Naive B cell (primary cell): ENCODE measurements around the gene HNRNPUL1. TPM values are rescaled to one million over a fixed set of nuclear protein-coding genes. Genes with fewer than 3 reads are reported as not detected.

Source experiments
- ATAC-seq, 2 donors: fragments of 150-1000 bp; cut with Tn5 transposase; 2 replicates each; pipeline ENCODE4 v1.10.0; 2021; ENCODE audit warnings: low read depth in 2 of 2, mild to moderate bottlenecking in 2 of 2, moderate library complexity in 2 of 2
- DNase-seq: peaks from one replicate; pipeline ENCODE4 v3.0.0; 2022
- H3K27ac Mint-ChIP-seq, 6 donors: one replicate each; pipeline ENCODE4 v1.8.0; 2020 to 2022; ENCODE audit warnings: mild to moderate bottlenecking in 6 of 6, mixed read lengths in 6 of 6, moderate library complexity in 5 of 6, inconsistent platforms in 2 of 6
- H3K27me3 Mint-ChIP-seq, 3 donors: one replicate each; pipeline ENCODE4 v1.8.0; 2021 to 2022; ENCODE audit warnings: mixed read lengths in 3 of 3, mild to moderate bottlenecking in 1 of 3
- H3K36me3 Mint-ChIP-seq, 2 donors: one replicate each; pipeline ENCODE4 v1.8.0; 2020 to 2022; ENCODE audit warnings: mixed read lengths in 2 of 2, inconsistent platforms in 1 of 2, mild to moderate bottlenecking in 1 of 2
- H3K4me1 Mint-ChIP-seq, 3 donors: one replicate each; pipeline ENCODE4 v1.8.0; 2020 to 2022; ENCODE audit warnings: mixed read lengths in 3 of 3, inconsistent platforms in 1 of 3, mild to moderate bottlenecking in 1 of 3, moderate library complexity in 1 of 3
- H3K4me3 Mint-ChIP-seq, 8 donors: one replicate each; pipeline ENCODE4 v1.8.0; 2020 to 2022; ENCODE audit warnings: mild to moderate bottlenecking in 8 of 8, mixed read lengths in 8 of 8, moderate library complexity in 8 of 8, inconsistent platforms in 2 of 8
- H3K9me3 Mint-ChIP-seq, 7 donors: one replicate each; pipeline ENCODE4 v1.8.0; 2020 to 2022; ENCODE audit warnings: mixed read lengths in 7 of 7, mild to moderate bottlenecking in 5 of 7, inconsistent platforms in 2 of 7, moderate library complexity in 1 of 7
- polyA plus RNA-seq, 6 donors: library from polyadenylated mRNA; unstranded; fragments of 300-500 nt; fragmentation: Illumina TruSeq; gene quantifications; one replicate each; pipeline ENCODE4 v1.2.3, GENCODE V29; 2021; ENCODE audit warnings: low read depth in 6 of 6

HNRNPUL1 gene
- polyA plus RNA-seq, 6 donors from 2014 or later: 26.2 to 85.3 (median 54.4) TPM

- DNase-seq: no peak
- no peak for ATAC-seq
- H3K9me3 Mint-ChIP-seq: no peaks in the 10 kb centered on the region
- peak overlapping the region; percentile 91 to 100 (median 98) for H3K4me3 Mint-ChIP-seq
- no peaks in the 10 kb centered on the region for H3K27me3 Mint-ChIP-seq
- H3K27ac Mint-ChIP-seq: peak overlapping the region; percentile 99 to 100 (median 99)
- H3K4me1 Mint-ChIP-seq: peaks cover 55 to 82% (median 72%) of the 10 kb centered on the region in 3 donors
- peaks cover under 1 to 26% of the 10 kb centered on the region in 2 donors for H3K36me3 Mint-ChIP-seq
Measured at GRCh38 chr19:41309180-41310032, 45.2 kb downstream of the HNRNPUL1 start.

- peak within 1 kb of the TSS; percentile 99 to 100 (median 99) for H3K27ac Mint-ChIP-seq
- peaks cover 0 to 23% of the 10 kb centered on the region in 2 donors for H3K36me3 Mint-ChIP-seq
- DNase-seq: peak; percentile 92
- H3K9me3 Mint-ChIP-seq: no peaks in the 10 kb centered on the region
- peak within 1 kb of the TSS; percentile 91 to 100 (median 98) for H3K4me3 Mint-ChIP-seq
- H3K4me1 Mint-ChIP-seq: peaks cover 55 to 77% (median 70%) of the 10 kb centered on the region in 3 donors
- peak; percentile 71 to 75 for ATAC-seq
- H3K27me3 Mint-ChIP-seq: no peaks in the 10 kb centered on the region
Measured at GRCh38 chr19:41310033-41310831, 46.1 kb downstream of the HNRNPUL1 start, which contains the start of gene CCDC97. Gene CCDC97 (plus strand): TSS chr19:41310172. CDS start chr19:41310311, 139 bp downstream.

GRCh38 chr19:41311072-41311471, 46.9 kb downstream of the HNRNPUL1 start:
- Mint-ChIP-seq H3K27me3 (no peaks in the 10 kb centered on the region), H3K27ac (peak overlapping the region in 4 of 6 donors; percentile 61 to 99 (median 88)), H3K9me3 (no peaks in the 10 kb centered on the region), H3K4me3 (peak overlapping the region; percentile 83 to 100 (median 98)), H3K4me1 (peaks cover 57 to 78% (median 73%) of the 10 kb centered on the region in 3 donors), H3K36me3 (peaks cover 0 to 25% of the 10 kb centered on the region in 2 donors)
- no peak for ATAC-seq
- DNase-seq: no peak

- no peaks in the 10 kb centered on the region for H3K9me3 Mint-ChIP-seq
- no peaks in the 10 kb centered on the region for H3K27me3 Mint-ChIP-seq
- DNase-seq (no peak), ATAC-seq (no peak)
- H3K36me3 Mint-ChIP-seq: peaks cover under 1 to 27% of the 10 kb centered on the region in 2 donors
- peak overlapping the region; percentile 42 to 100 (median 96) for H3K4me3 Mint-ChIP-seq
- peak overlapping the region in 5 of 6 donors; percentile 24 to 76 (median 39) for H3K27ac Mint-ChIP-seq
- peaks cover 58 to 78% (median 77%) of the 10 kb centered on the region in 3 donors for H3K4me1 Mint-ChIP-seq
Measured at GRCh38 chr19:41311613-41312012, 47.4 kb downstream of the HNRNPUL1 start.

- no peaks in the 10 kb centered on the region for H3K9me3 Mint-ChIP-seq
- peaks cover 31 to 53% (median 52%) of the 10 kb centered on the region in 3 donors for H3K4me1 Mint-ChIP-seq
- no peaks in the 10 kb centered on the region for H3K27me3 Mint-ChIP-seq
- H3K4me3 Mint-ChIP-seq: peak overlapping the region in 2 of 8 donors; percentile 22 to 43
- peaks cover 8 to 25% of the 10 kb centered on the region in 2 donors for H3K36me3 Mint-ChIP-seq
- peak overlapping the region in 5 of 6 donors; percentile 34 to 82 (median 72) for H3K27ac Mint-ChIP-seq
- no peak for DNase-seq
- ATAC-seq: no peak
Measured at GRCh38 chr19:41316306-41316920, 52.2 kb downstream of the HNRNPUL1 start.

- peak overlapping the region in 1 of 8 donors; percentile 19 for H3K4me3 Mint-ChIP-seq
- H3K9me3 Mint-ChIP-seq: no peaks in the 10 kb centered on the region
- no peak for DNase-seq
- peaks cover 26 to 49% (median 47%) of the 10 kb centered on the region in 3 donors for H3K4me1 Mint-ChIP-seq
- no peaks in the 10 kb centered on the region for H3K27me3 Mint-ChIP-seq
- peak overlapping the region in 4 of 6 donors; percentile 56 to 77 (median 66) for H3K27ac Mint-ChIP-seq
- no peak for ATAC-seq
- peaks cover 8 to 16% of the 10 kb centered on the region in 2 donors for H3K36me3 Mint-ChIP-seq
Measured at GRCh38 chr19:41318696-41319499, 54.7 kb downstream of the HNRNPUL1 start.

- Mint-ChIP-seq H3K27ac (peak overlapping the region in 3 of 6 donors; percentile 47 to 61 (median 60)), H3K4me3 (peak overlapping the region in 2 of 8 donors; percentile 19 to 75), H3K27me3 (no peaks in the 10 kb centered on the region), H3K4me1 (peaks cover 32 to 52% (median 52%) of the 10 kb centered on the region in 3 donors), H3K36me3 (peaks cover 8 to 16% of the 10 kb centered on the region in 2 donors), H3K9me3 (no peaks in the 10 kb centered on the region)
- no peak for ATAC-seq
- no peak for DNase-seq
Measured at GRCh38 chr19:41319500-41320184, 55.5 kb downstream of the HNRNPUL1 start.

- Mint-ChIP-seq H3K9me3 (no peaks in the 10 kb centered on the region), H3K27me3 (no peaks in the 10 kb centered on the region), H3K4me1 (peaks cover 37 to 57% (median 55%) of the 10 kb centered on the region in 3 donors), H3K27ac (peak overlapping the region in 2 of 6 donors; percentile 30 to 38), H3K36me3 (peaks cover 8 to 16% of the 10 kb centered on the region in 2 donors), H3K4me3 (peak overlapping the region in 1 of 8 donors; percentile 41)
- ATAC-seq (no peak), DNase-seq (no peak)
Measured at GRCh38 chr19:41320185-41320518, 56.0 kb downstream of the HNRNPUL1 start.

- peak overlapping the region in 4 of 6 donors; percentile 9 to 70 (median 46) for H3K27ac Mint-ChIP-seq
- H3K36me3 Mint-ChIP-seq: peaks cover 8 to 16% of the 10 kb centered on the region in 2 donors
- no peak overlapping the region for H3K4me3 Mint-ChIP-seq
- H3K27me3 Mint-ChIP-seq: no peaks in the 10 kb centered on the region
- ATAC-seq (no peak), DNase-seq (no peak)
- H3K4me1 Mint-ChIP-seq: peaks cover 41 to 61% (median 60%) of the 10 kb centered on the region in 3 donors
- H3K9me3 Mint-ChIP-seq: no peaks in the 10 kb centered on the region
Measured at GRCh38 chr19:41320568-41320967, 56.4 kb downstream of the HNRNPUL1 start.

GRCh38 chr19:41321204-41321599, 57.0 kb downstream of the HNRNPUL1 start:
- DNase-seq (no peak), ATAC-seq (no peak)
- peaks cover 41 to 62% (median 59%) of the 10 kb centered on the region in 3 donors for H3K4me1 Mint-ChIP-seq
- H3K27me3 Mint-ChIP-seq: no peaks in the 10 kb centered on the region
- peaks cover 8 to 13% of the 10 kb centered on the region in 2 donors for H3K36me3 Mint-ChIP-seq
- no peaks in the 10 kb centered on the region for H3K9me3 Mint-ChIP-seq
- peak overlapping the region in 2 of 6 donors; percentile 38 to 98 for H3K27ac Mint-ChIP-seq
- no peak overlapping the region for H3K4me3 Mint-ChIP-seq

GRCh38 chr19:41321600-41322270, 57.6 kb downstream of the HNRNPUL1 start:
- Mint-ChIP-seq H3K36me3 (peaks cover 7 to 8% of the 10 kb centered on the region in 2 donors), H3K27me3 (no peaks in the 10 kb centered on the region), H3K4me3 (peak overlapping the region in 1 of 8 donors; percentile 1), H3K9me3 (no peaks in the 10 kb centered on the region), H3K27ac (peak overlapping the region in 4 of 6 donors; percentile 61 to 98 (median 81)), H3K4me1 (peaks cover 45 to 63% (median 62%) of the 10 kb centered on the region in 3 donors)
- no peak for ATAC-seq
- no peak for DNase-seq
